Stimulated activated CD8-positive, alpha-beta memory T cell treated with anti-CD3 and anti-CD28 coated beads, Interleukin-15, amount 100 ng/mL, for 1 hour (primary cell): ENCODE results near the gene TTC17.
"Not testable (repeated sequence)": the region's sequence is repeated elsewhere in the genome, so short reads cannot be mapped to it uniquely, and the experiment has no call there.

Experiments
- DNase-seq: peaks from one replicate; pipeline ENCODE4 v3.0.0-alpha.2; 2020; ENCODE audit warnings: low read depth

The TTC17 gene, protein sequence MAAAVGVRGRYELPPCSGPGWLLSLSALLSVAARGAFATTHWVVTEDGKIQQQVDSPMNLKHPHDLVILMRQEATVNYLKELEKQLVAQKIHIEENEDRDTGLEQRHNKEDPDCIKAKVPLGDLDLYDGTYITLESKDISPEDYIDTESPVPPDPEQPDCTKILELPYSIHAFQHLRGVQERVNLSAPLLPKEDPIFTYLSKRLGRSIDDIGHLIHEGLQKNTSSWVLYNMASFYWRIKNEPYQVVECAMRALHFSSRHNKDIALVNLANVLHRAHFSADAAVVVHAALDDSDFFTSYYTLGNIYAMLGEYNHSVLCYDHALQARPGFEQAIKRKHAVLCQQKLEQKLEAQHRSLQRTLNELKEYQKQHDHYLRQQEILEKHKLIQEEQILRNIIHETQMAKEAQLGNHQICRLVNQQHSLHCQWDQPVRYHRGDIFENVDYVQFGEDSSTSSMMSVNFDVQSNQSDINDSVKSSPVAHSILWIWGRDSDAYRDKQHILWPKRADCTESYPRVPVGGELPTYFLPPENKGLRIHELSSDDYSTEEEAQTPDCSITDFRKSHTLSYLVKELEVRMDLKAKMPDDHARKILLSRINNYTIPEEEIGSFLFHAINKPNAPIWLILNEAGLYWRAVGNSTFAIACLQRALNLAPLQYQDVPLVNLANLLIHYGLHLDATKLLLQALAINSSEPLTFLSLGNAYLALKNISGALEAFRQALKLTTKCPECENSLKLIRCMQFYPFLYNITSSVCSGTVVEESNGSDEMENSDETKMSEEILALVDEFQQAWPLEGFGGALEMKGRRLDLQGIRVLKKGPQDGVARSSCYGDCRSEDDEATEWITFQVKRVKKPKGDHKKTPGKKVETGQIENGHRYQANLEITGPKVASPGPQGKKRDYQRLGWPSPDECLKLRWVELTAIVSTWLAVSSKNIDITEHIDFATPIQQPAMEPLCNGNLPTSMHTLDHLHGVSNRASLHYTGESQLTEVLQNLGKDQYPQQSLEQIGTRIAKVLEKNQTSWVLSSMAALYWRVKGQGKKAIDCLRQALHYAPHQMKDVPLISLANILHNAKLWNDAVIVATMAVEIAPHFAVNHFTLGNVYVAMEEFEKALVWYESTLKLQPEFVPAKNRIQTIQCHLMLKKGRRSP

GRCh38 chr11:43358801-43359421, at the start of gene TTC17:
Gene TTC17 (plus strand): TSS chr11:43358920. CDS start chr11:43358955, 35 bp downstream.
- peak; percentile 85 for DNase-seq

- DNase-seq = peak; percentile 86
These were observed 46.7 kb upstream of the TTC17 start, which contains the start of gene API5 for GRCh38 chr11:43311791-43312607. Gene API5 (plus strand): TSS chr11:43311996. CDS start chr11:43312128, 132 bp downstream.

DNA sequence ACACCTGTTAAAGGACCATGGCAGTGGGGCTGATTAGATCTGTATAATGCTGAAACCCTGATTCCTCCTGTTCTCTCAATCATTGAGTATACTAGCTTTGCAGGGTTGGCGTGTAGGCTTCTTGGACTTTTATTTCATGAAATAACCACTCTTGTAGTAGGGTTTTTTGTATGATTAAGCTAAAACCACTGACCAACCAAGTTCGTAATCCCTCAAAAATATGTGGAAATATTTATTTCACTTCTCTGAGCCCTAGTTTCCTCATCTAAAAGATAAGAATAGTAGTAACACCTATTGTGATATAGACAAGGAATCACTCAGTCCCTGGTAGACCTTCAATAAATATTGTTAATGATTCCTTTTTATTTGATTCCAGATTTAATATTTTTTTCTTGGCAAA, 42.8 kb upstream of the TTC17 start:
- DNase-seq = no peak

- DNase-seq = no peak
These were observed 42.3 kb upstream of the TTC17 start for GRCh38 chr11:43316451-43316850.

DNA sequence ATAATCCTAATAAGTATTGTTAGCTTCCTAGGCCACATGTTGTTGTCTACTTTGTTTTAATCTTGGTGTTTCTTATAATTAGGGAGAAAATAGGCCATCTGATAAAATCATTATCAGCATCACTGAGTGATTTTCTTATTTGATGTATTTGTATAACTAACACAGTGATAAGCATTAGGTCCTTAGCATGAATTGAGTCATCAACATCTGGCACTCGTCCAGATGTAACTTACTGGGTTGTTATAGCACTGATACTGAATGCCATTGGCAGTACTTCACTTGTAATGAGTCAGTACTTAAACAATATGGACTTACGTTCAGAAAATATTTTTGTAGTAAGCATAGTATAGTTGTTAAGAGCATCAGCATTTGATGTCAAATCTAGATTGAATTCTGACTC, 30.7 kb upstream of the TTC17 start:
- no peak for DNase-seq

DNA sequence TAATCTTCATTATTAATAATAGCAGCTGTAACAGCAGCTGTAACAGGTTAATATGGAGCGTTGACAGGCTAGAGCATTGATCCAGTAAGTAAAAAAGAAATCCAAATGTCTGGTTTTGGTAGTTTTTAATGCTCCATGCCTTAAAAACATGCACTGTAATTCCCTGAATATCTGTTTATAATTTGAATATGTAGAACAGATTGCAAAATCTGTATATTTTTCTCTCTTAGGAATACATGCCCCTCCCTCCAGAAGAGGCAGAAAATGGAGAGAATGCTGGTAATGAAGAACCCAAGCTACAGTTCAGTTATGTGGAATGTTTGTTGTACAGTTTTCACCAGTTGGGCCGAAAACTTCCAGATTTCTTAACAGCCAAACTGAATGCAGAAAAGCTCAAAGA, 30.2 kb upstream of the TTC17 start:
- DNase-seq = no peak

- DNase-seq = no peak
These were observed 17.6 kb upstream of the TTC17 start for GRCh38 chr11:43341159-43341558.

DNA sequence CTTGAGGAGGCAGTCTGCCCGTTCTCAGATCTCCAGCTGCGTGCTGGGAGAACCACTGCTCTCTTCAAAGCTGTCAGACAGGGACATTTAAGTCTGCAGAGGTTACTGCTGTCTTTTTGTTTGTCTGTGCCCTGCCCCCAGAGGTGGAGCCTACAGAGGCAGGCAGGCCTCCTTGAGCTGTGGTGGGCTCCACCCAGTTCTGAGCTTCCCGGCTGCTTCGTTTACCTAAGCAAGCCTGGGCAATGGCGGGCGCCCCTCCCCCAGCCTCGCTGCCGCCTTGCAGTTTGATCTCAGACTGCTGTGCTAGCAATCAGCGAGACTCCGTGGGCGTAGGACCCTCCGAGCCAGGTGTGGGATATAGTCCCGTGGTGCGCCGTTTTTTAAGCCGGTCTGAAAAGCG, 7.3 kb upstream of the TTC17 start:
- not testable (repeated sequence) for DNase-seq

DNA sequence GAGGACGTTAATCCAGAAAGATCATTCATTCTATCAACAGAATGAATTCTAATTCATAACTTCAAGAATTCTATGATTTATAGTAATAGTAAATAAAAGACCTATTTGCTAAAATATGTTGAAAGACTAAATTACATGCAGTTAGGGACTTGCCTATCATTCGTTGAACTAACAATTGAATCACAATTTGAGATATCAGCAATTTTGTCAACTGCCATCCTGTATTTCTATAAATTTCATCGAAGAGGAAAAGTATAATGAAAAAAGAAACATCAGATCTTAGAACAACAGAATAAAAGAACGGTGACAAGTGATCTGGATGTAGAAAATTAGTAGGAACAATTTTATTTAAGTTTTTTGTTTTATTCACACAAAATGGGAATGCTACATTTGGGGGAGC, 4.4 kb upstream of the TTC17 start:
- DNase-seq = no peak

- no peak for DNase-seq
These were observed 2.4 kb upstream of the TTC17 start for GRCh38 chr11:43356336-43356735.

- no peak for DNase-seq
These were observed 380 bp upstream of the TTC17 start for GRCh38 chr11:43358279-43358800.

- no peak for DNase-seq
These were observed 700 bp downstream of the TTC17 start for GRCh38 chr11:43359422-43359818.

GRCh38 chr11:43360361-43361032, 1.8 kb downstream of the TTC17 start:
- DNase-seq = no peak

GRCh38 chr11:43366677-43367076, 8.0 kb downstream of the TTC17 start:
- DNase-seq = no peak

- no peak for DNase-seq
These were observed 8.9 kb downstream of the TTC17 start for GRCh38 chr11:43367382-43368178.

DNA sequence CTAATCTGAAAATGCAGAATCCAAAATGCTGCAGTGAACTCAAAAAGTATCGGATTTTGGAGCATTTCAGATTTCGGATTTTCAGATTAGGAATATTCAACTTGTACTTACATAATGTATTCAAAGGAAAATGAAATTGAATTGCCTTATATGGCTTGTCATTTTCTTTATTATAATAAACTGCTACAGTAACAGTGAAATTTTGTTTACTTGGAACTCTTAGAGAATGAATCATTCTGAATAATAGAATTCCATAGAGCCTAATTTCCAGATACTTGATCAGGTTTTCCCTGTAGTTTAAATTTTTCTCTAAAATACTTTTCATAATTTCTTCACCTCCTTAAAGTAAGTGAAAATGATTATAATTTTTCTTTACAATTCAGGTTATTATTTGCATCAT, 17.3 kb downstream of the TTC17 start:
- no peak for DNase-seq

DNA sequence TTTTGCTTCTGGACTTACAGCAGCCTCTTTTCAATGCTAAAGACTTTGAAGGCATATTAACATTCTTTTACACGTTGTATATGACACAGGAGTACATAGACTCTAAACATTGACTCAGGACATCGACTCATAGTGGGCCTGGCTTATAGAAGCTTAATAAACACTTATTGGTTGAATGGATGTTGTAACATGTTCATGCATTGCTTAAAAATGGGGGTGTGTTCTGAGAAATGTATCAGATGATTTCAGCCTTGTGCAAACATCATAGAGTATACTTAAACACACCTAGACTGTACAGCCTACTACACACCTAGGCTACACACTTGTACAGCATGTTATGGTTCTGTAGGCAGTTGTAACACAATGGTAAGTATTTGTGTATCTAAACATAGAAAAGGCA, 17.9 kb downstream of the TTC17 start:
- no peak for DNase-seq

- no peak for DNase-seq
These were observed 18.7 kb downstream of the TTC17 start for GRCh38 chr11:43377389-43377788.

- no peak for DNase-seq
These were observed 20.2 kb downstream of the TTC17 start for GRCh38 chr11:43378897-43379296.
